Transverse colon (tissue), 4 donors: ENCODE measurements around the gene MDP1.

ENCODE experiments used
- POLR2AphosphoS5 ChIP-seq, 3 donors: sonication (generic); formaldehyde crosslinking; IDR thresholded peaks; one replicate each; pipeline ENCODE4 v1.6.1; 2016; ENCODE audit warnings: antibody characterized with exemption in 3 of 3
- TF ChIP-seq, protein P1 (sequence below), 5 experiments: fragments of 200-600 bp in 3 of 5; fragments of 450-650 bp in 2 of 5; sonication (generic) in 3 of 5; IDR thresholded peaks; 1 replicate in 2 of 5; 2 replicates in 3 of 5; pipeline ENCODE4 v1.5.1; 2016 to 2017; ENCODE audit warnings: antibody characterized with exemption in 5 of 5, inconsistent platforms in 3 of 5, mild to moderate bottlenecking in 2 of 5, moderate library complexity in 1 of 5

DNA sequence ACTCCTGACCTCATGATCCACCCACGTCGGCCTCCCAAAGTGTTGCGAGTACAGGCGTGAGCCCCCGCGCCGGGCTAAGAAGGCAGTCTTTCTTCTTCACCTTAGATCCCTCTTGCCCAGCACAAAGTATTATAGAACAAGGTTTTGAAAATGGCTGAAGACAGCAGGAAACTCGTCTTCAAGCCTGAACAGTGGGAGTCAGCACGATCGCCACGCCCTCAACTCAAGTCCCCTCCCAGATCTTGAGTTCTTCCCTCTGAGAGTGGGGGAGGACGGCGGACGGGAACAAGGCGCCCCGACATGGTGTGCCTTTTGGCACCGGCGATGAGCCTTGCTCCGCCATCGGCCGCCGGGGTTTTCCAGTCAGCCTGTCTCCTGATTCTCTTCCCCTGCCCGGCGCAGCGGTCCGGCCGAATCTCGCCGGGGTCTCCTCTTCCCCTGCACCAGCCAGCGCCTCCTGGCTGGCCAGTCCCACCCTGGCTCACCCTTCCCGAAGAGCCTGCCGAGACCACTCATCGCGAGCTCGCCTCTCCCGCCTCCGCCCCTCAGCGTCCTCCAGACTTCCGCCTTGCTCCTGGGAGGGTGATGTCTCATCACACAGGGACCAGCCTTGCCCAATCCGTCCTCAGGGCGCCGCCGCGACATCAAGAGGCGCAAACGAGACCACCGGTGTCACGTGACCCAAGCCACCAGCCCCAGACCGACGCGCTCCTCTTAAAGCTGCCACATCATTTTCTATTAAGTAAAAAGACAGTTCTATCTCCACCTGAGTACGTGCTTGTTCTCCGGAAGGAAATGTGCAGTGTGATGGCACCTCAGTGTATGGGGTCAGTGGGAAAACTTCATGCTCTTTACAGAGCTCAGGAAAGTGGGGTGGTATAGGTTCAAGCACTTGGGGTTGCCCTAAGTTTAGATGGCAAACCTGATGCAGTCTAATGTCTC is 2.7 kb downstream of the MDP1 start, which contains the start of gene CHMP4A:
- TF ChIP-seq POLR2AphosphoS5 (IDR thresholded peaks at IDR 0.05), result peak; percentile 96 to 99 (median 99)
- TF ChIP-seq, protein P1, sequence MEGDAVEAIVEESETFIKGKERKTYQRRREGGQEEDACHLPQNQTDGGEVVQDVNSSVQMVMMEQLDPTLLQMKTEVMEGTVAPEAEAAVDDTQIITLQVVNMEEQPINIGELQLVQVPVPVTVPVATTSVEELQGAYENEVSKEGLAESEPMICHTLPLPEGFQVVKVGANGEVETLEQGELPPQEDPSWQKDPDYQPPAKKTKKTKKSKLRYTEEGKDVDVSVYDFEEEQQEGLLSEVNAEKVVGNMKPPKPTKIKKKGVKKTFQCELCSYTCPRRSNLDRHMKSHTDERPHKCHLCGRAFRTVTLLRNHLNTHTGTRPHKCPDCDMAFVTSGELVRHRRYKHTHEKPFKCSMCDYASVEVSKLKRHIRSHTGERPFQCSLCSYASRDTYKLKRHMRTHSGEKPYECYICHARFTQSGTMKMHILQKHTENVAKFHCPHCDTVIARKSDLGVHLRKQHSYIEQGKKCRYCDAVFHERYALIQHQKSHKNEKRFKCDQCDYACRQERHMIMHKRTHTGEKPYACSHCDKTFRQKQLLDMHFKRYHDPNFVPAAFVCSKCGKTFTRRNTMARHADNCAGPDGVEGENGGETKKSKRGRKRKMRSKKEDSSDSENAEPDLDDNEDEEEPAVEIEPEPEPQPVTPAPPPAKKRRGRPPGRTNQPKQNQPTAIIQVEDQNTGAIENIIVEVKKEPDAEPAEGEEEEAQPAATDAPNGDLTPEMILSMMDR (IDR thresholded peaks at IDR 0.05), result peak in 1 of 5 experiments; percentile 37
